Measurements from ENCODE around the gene MEIOSIN.
"Not testable (repeated sequence)": the region's sequence is repeated elsewhere in the genome, so short reads cannot be mapped to it uniquely, and the experiment has no call there.

Gene MEIOSIN

DNA sequence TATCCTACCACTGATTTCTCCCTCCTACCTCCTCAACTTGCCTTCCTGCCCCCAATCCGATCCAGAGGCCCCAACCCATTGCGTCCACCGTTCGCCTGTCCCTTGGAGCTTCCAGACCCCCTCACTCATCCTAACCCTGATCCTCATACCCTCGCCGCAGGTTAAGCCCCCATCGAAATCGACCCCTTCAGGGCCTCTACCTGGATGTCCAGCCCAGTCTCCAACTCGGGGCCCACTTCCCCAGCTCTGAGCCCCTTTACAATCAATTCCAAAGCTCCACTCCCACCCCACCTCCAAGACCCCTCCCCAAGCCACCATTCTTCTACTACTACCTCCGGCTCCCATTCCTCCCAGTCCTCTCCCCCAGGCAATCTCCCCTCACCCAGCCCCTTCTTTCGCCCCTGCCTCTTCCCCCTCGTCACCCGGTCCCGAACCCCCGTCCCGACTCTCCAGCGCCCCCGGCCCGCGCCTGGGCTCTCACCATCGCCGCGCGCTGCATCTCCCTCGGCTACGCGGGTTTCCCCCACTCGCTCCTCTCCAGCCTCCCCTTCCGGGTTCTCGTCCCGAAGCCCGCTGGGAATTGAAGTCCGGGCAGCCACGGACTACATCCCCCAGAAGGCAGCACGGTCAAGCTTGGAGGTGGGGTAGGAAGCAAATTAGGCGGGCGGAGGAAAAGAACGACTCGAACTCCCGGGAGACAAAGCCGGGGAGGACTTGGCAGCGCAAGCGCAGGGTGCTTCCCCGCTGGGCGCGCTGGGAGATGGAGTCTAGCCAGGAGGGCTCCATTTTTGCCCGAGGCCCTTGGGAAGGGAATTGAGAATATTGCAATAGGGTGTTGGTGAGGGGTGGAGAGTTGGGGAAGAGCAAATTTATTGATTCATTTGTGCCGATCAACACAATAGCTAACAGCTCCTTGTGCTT lies 2.6 kb upstream of the MEIOSIN start, which contains the start of gene FBXO46:
TSS of gene FBXO46 (minus strand) at position 529 of the 921 bp plus-strand sequence. CDS start 17,401 bp downstream, outside the sequence.
- H3K9ac ChIP-seq (ENCODE audit: low read length), result peak within 1 kb of the TSS; percentile 96
- peak within 1 kb of the TSS; percentile 99 for H3K4me3 ChIP-seq (ENCODE audit: low read length)
- peaks cover 13% of the 10 kb centered on the region for H3K4me1 ChIP-seq (ENCODE audit: control insufficient read depth, insufficient read depth, low read length)
- peak; percentile 99 for DNase-seq (ENCODE audit: low read depth)
- H3K36me3 ChIP-seq (ENCODE audit: control insufficient read depth, insufficient read depth, low read length, severe bottlenecking), result no peaks in the 10 kb centered on the region
- no peaks in the 10 kb centered on the region for H3K27me3 ChIP-seq (replicated peaks; ENCODE audit: control insufficient read depth, insufficient read depth, low read length)
- no peaks in the 10 kb centered on the region for H3K9me3 ChIP-seq (ENCODE audit: control insufficient read depth, low read length)

DNA sequence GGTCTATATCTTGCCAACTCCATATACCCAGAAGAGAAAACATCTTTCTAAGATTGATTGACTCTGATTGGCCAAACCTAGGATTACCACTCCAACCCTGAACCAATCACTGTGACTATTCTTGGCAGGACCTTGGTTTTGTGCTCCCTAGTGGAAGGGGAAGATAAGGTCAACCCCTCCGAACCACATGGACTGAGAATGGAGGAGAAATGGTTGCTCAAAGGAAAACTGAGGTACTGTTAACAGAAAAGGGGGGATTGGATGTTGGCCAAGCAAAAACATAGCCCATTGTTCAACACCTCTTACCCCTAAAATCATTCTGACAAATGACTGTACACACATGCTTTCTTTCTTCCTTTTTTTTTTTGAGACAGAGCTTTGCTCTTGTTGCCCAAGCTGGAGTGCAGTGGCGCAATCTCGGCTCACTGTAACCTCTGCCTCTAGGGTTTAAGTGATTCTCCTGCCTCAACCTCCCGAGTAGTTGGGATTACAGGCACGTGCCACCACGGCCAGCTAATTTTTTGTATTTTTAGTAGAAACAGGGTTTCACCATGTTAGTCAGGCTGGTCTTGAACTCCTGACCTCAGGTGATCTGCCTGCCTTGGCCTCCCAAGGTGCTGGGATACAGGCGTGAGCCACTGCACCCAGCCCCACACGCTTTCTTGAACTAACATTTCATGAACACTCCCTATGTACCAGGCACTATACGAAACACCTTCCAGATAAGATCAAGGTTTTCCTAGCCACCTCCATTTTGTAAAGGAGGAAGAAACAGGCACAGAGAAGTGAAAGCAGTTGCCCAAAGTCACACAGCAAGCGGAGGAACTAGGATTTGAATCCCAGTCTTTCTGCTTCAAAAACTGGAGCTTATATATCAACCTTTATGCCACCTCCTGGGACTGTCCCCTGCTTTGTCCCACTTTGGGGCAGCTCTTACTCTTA lies 6.5 kb downstream of the MEIOSIN start:
- DNase-seq (ENCODE audit: low read depth), result no peak
- H3K9me3 ChIP-seq (ENCODE audit: control insufficient read depth, low read length), result no peaks in the 10 kb centered on the region
- no peak overlapping the region for H3K4me3 ChIP-seq (ENCODE audit: low read length)
- H3K27me3 ChIP-seq (replicated peaks; ENCODE audit: control insufficient read depth, insufficient read depth, low read length), result no peaks in the 10 kb centered on the region
- no peak overlapping the region for H3K9ac ChIP-seq (ENCODE audit: low read length)
- no peaks in the 10 kb centered on the region for H3K36me3 ChIP-seq (ENCODE audit: control insufficient read depth, insufficient read depth, low read length, severe bottlenecking)
- H3K4me1 ChIP-seq (ENCODE audit: control insufficient read depth, insufficient read depth, low read length), result peaks cover 4% of the 10 kb centered on the region

DNA sequence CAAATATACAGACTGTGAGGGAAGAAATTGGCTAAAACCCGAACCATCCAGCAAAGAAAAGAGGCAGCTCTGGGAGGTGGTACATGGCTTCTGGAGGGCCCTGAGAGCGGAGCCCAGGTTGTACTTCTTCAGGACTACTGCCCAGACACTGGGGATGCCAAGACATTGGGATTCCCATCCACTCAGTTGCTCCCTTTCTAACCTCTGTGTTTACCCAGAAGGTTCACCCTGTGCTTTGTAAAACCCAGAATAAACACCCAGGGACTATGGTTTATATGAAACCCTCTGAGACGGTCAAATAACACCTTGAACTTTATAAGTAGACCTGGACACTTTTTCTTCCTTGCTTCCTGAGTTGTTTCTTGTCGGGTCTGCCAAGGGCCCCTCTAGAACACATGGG lies 9.7 kb downstream of the MEIOSIN start:
- Histone ChIP-seq H3K27me3 (replicated peaks; ENCODE audit: control insufficient read depth, insufficient read depth, low read length) (no peaks in the 10 kb centered on the region), H3K9me3 (ENCODE audit: control insufficient read depth, low read length) (no peaks in the 10 kb centered on the region), H3K4me3 (ENCODE audit: low read length) (no peak overlapping the region), H3K4me1 (ENCODE audit: control insufficient read depth, insufficient read depth, low read length) (peaks cover 8% of the 10 kb centered on the region), H3K36me3 (ENCODE audit: control insufficient read depth, insufficient read depth, low read length, severe bottlenecking) (no peaks in the 10 kb centered on the region), H3K9ac (ENCODE audit: low read length) (no peak overlapping the region)
- no peak for DNase-seq (ENCODE audit: low read depth)

DNA sequence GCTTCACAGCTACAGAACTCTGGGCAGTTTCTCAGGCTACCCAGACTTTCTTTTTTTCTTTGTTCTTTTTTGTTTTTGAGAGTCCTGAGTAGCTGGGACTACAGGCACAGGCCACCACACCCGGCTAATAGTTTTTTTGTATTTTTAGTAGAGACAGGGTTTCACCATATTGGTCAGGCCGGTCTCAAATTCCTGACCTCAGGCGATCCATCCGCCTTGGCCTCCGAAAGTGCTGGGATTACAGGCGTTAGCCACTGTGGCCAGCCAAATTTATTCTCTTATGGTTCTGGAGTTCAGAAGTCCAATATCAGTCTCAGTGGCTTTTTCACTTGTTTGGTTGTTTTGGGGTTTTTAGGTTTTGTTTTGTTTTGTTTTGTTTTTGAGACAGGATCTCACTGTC lies 12.4 kb downstream of the MEIOSIN start:
- Histone ChIP-seq H3K36me3 (ENCODE audit: control insufficient read depth, insufficient read depth, low read length, severe bottlenecking) (no peaks in the 10 kb centered on the region), H3K4me3 (ENCODE audit: low read length) (no peak overlapping the region), H3K9me3 (ENCODE audit: control insufficient read depth, low read length) (no peaks in the 10 kb centered on the region), H3K27me3 (replicated peaks; ENCODE audit: control insufficient read depth, insufficient read depth, low read length) (no peaks in the 10 kb centered on the region), H3K9ac (ENCODE audit: low read length) (no peak overlapping the region), H3K4me1 (ENCODE audit: control insufficient read depth, insufficient read depth, low read length) (peaks cover 4% of the 10 kb centered on the region)
- no peak for DNase-seq (ENCODE audit: low read depth)

- Histone ChIP-seq H3K27me3 (replicated peaks; ENCODE audit: control insufficient read depth, insufficient read depth, low read length) (no peaks in the 10 kb centered on the region), H3K9ac (ENCODE audit: low read length) (no peak overlapping the region), H3K4me1 (ENCODE audit: control insufficient read depth, insufficient read depth, low read length) (peaks cover 4% of the 10 kb centered on the region), H3K4me3 (ENCODE audit: low read length) (no peak overlapping the region), H3K9me3 (ENCODE audit: control insufficient read depth, low read length) (no peaks in the 10 kb centered on the region), H3K36me3 (ENCODE audit: control insufficient read depth, insufficient read depth, low read length, severe bottlenecking) (no peaks in the 10 kb centered on the region)
- no peak for DNase-seq (ENCODE audit: low read depth)
Measured at GRCh38 chr19:45746866-45747265, 13.6 kb downstream of the MEIOSIN start.

DNA sequence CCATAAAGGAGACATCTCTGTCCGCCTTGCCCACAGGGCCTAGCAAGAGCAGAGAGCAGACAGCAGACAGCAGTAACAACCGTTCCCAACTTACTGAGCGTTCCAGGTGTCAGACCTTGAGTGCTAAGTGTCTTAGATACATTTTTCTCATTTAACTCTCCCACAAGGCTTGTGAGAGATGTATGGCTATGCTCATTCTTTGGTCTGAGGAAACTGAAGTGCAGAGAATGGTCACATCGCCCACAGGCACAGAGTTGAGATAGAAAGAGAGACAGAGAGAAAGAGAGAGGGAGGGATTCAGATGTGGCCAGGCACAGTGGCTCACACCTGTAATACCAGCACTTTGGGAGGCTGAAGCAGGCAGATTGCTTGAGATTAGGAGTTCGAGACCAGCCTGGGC lies 14.3 kb downstream of the MEIOSIN start:
- Histone ChIP-seq H3K4me3 (ENCODE audit: low read length) (no peak overlapping the region), H3K9ac (ENCODE audit: low read length) (no peak overlapping the region), H3K4me1 (ENCODE audit: control insufficient read depth, insufficient read depth, low read length) (peaks cover 4% of the 10 kb centered on the region), H3K36me3 (ENCODE audit: control insufficient read depth, insufficient read depth, low read length, severe bottlenecking) (no peaks in the 10 kb centered on the region), H3K9me3 (ENCODE audit: control insufficient read depth, low read length) (no peaks in the 10 kb centered on the region), H3K27me3 (replicated peaks; ENCODE audit: control insufficient read depth, insufficient read depth, low read length) (no peaks in the 10 kb centered on the region)
- DNase-seq (ENCODE audit: low read depth), result no peak

DNA sequence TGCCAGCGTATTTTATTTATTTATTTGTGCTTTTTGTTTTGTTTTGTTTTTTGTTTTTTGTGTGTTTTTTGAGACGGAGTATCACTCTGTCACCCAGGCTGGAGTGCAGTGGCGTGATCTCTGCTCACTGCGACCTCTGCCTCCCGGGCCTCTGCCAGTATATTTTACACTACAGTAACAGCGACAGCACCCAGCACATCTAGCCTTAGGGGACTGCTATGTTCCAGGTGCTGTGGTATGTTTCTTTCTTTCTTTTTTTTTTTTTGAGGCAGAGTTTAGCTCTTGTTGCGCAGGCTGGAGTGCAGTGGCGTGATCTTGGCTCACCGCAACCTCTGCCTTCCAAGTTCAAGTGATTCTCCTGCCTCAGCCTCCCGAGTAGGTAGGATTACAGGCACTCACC lies 18.2 kb downstream of the MEIOSIN start:
- not testable (repeated sequence) for H3K27me3 ChIP-seq (replicated peaks; ENCODE audit: control insufficient read depth, insufficient read depth, low read length); H3K9me3 ChIP-seq (ENCODE audit: control insufficient read depth, low read length); H3K4me1 ChIP-seq (ENCODE audit: control insufficient read depth, insufficient read depth, low read length); H3K9ac ChIP-seq (ENCODE audit: low read length); DNase-seq (ENCODE audit: low read depth); H3K36me3 ChIP-seq (ENCODE audit: control insufficient read depth, insufficient read depth, low read length, severe bottlenecking); H3K4me3 ChIP-seq (ENCODE audit: low read length)

- no peaks in the 10 kb centered on the region for H3K27me3 ChIP-seq (replicated peaks; ENCODE audit: control insufficient read depth, insufficient read depth, low read length)
- no peaks in the 10 kb centered on the region for H3K4me1 ChIP-seq (ENCODE audit: control insufficient read depth, insufficient read depth, low read length)
- no peak overlapping the region for H3K4me3 ChIP-seq (ENCODE audit: low read length)
- H3K36me3 ChIP-seq (ENCODE audit: control insufficient read depth, insufficient read depth, low read length, severe bottlenecking), result no peaks in the 10 kb centered on the region
- DNase-seq (ENCODE audit: low read depth), result no peak
- H3K9me3 ChIP-seq (ENCODE audit: control insufficient read depth, low read length), result no peaks in the 10 kb centered on the region
- no peak overlapping the region for H3K9ac ChIP-seq (ENCODE audit: low read length)
Measured at GRCh38 chr19:45752639-45753038, 19.4 kb downstream of the MEIOSIN start.

GRCh38 chr19:45753548-45753947 lies 20.3 kb downstream of the MEIOSIN start:
- no peaks in the 10 kb centered on the region for H3K36me3 ChIP-seq (ENCODE audit: control insufficient read depth, insufficient read depth, low read length, severe bottlenecking)
- DNase-seq (ENCODE audit: low read depth), result peak; percentile 16
- no peaks in the 10 kb centered on the region for H3K27me3 ChIP-seq (replicated peaks; ENCODE audit: control insufficient read depth, insufficient read depth, low read length)
- no peaks in the 10 kb centered on the region for H3K9me3 ChIP-seq (ENCODE audit: control insufficient read depth, low read length)
- no peak overlapping the region for H3K4me3 ChIP-seq (ENCODE audit: low read length)
- H3K4me1 ChIP-seq (ENCODE audit: control insufficient read depth, insufficient read depth, low read length), result no peaks in the 10 kb centered on the region
- H3K9ac ChIP-seq (ENCODE audit: low read length), result no peak overlapping the region

GRCh38 chr19:45754323-45754722 lies 21.1 kb downstream of the MEIOSIN start:
- Histone ChIP-seq H3K36me3 (ENCODE audit: control insufficient read depth, insufficient read depth, low read length, severe bottlenecking) (no peaks in the 10 kb centered on the region), H3K27me3 (replicated peaks; ENCODE audit: control insufficient read depth, insufficient read depth, low read length) (peaks cover 5% of the 10 kb centered on the region), H3K4me1 (ENCODE audit: control insufficient read depth, insufficient read depth, low read length) (no peaks in the 10 kb centered on the region), H3K4me3 (ENCODE audit: low read length) (no peak overlapping the region), H3K9ac (ENCODE audit: low read length) (no peak overlapping the region), H3K9me3 (ENCODE audit: control insufficient read depth, low read length) (no peaks in the 10 kb centered on the region)
- DNase-seq (ENCODE audit: low read depth), result no peak

DNA sequence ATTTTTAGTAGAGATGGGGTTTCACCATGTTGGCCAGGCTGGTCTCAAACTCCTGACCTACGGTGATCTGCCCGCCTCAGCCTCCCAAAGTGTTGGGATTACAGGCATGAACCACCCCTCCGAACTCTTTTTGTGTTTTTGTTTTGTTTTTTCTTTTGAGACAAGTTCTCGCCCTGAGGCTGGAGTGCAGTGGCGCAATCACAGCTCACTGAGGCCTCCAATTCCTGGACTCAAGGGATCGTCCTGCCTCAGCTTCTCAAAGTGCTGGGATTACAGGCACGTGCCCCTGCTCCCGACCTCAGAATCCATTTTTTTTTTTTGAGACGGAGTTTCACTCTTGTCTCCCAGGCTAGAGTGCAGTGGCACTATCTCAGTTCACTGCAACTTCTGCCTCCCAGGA lies 24.5 kb downstream of the MEIOSIN start:
- H3K9ac ChIP-seq (ENCODE audit: low read length), result no peak overlapping the region
- H3K4me1 ChIP-seq (ENCODE audit: control insufficient read depth, insufficient read depth, low read length), result no peaks in the 10 kb centered on the region
- no peak overlapping the region for H3K4me3 ChIP-seq (ENCODE audit: low read length)
- DNase-seq (ENCODE audit: low read depth), result peak; percentile 69
- peaks cover 5% of the 10 kb centered on the region for H3K27me3 ChIP-seq (replicated peaks; ENCODE audit: control insufficient read depth, insufficient read depth, low read length)
- H3K9me3 ChIP-seq (ENCODE audit: control insufficient read depth, low read length), result no peaks in the 10 kb centered on the region
- H3K36me3 ChIP-seq (ENCODE audit: control insufficient read depth, insufficient read depth, low read length, severe bottlenecking), result no peaks in the 10 kb centered on the region

All from adipocyte (in vitro differentiated cells).